ENCODE results near the gene GABBR2.

GRCh38 chr9:98451576-98451975 is 257.2 kb downstream of the GABBR2 start:
- TF ChIP-seq, protein P1, sequence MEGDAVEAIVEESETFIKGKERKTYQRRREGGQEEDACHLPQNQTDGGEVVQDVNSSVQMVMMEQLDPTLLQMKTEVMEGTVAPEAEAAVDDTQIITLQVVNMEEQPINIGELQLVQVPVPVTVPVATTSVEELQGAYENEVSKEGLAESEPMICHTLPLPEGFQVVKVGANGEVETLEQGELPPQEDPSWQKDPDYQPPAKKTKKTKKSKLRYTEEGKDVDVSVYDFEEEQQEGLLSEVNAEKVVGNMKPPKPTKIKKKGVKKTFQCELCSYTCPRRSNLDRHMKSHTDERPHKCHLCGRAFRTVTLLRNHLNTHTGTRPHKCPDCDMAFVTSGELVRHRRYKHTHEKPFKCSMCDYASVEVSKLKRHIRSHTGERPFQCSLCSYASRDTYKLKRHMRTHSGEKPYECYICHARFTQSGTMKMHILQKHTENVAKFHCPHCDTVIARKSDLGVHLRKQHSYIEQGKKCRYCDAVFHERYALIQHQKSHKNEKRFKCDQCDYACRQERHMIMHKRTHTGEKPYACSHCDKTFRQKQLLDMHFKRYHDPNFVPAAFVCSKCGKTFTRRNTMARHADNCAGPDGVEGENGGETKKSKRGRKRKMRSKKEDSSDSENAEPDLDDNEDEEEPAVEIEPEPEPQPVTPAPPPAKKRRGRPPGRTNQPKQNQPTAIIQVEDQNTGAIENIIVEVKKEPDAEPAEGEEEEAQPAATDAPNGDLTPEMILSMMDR (IDR thresholded peaks at IDR 0.05): no peak
- TF ChIP-seq POLR2A (IDR thresholded peaks at IDR 0.05) (no peak), POLR2AphosphoS5 (IDR thresholded peaks at IDR 0.05) (no peak)

Data from breast epithelium (tissue), 3 donors.